ENCODE measurements around the gene TM6SF1.

- TF ChIP-seq CTCF (IDR thresholded peaks at IDR 0.05) (no peak), POLR2A (IDR thresholded peaks at IDR 0.05) (no peak)
These were observed 43.9 kb upstream of the TM6SF1 start for GRCh38 chr15:83063551-83063950.

All from heart left ventricle (tissue), 13 donors.